HCT116 (cell line): Measurements from ENCODE around the gene MYO16. TPM values are rescaled to one million over a fixed set of nuclear protein-coding genes. Genes with fewer than 3 reads are reported as not detected.

Experiments used
- ATAC-seq: fragments of 200-7000 bp; cut with Tn5 transposase; 2 replicates; pipeline ENCODE4 v1.9.1; 2020; ENCODE audit warnings: mild to moderate bottlenecking, moderate library complexity
- BruUV-seq: library from RNA; stranded (reverse); fragments of 400-500 nt; replicated peaks from 2 replicates; lab custom pipeline; 2021; lab: Mats Ljungman, UMichigan
- CTCF ChIA-PET: fragments of 300-600 bp; sonication (Branson Sonifier 250); formaldehyde crosslinking; loops from one replicate; lab custom pipeline; 2021; ENCODE audit warnings: antibody characterized with exemption; lab: Charles Lee
- POLR2A ChIA-PET: fragments of 300-600, 350-600 bp; sonication (Branson Sonifier 250); formaldehyde crosslinking; loops from one replicate; lab custom pipeline; 2021; ENCODE audit warnings: antibody characterized with exemption; lab: Charles Lee
- RAD21 ChIA-PET, 2 experiments: fragments of 300-600 bp; sonication (Branson Sonifier 250); formaldehyde crosslinking; loops; one replicate each; lab custom pipeline; 2023; ENCODE audit warnings: low total read pairs in 2 of 2; ENCODE audit not compliant: uncharacterized antibody in 2 of 2, unreplicated experiment in 2 of 2, low non-redundant PET in 1 of 2; lab: Charles Lee
- DNase-seq: peaks from one replicate; pipeline ENCODE4 v3.0.0-alpha.2; 2010; ENCODE audit warnings: low read depth, low spot score
- H2AFZ ChIP-seq: fragments of 200-600 bp; shearing (Covaris generic), sonication (generic); 2 replicates; pipeline ENCODE4 v1.6.1; 2017; ENCODE audit warnings: low read depth, mixed run types, mixed read lengths, antibody characterized with exemption, low read length; ENCODE audit not compliant: poor library complexity, severe bottlenecking
- H3K27ac ChIP-seq: 2 replicates; pipeline ENCODE4 v1.5.1; 2012; ENCODE audit warnings: low read depth, low read length
- H3K27me3 ChIP-seq: fragments of 200-600 bp; sonication (generic); 2 replicates; pipeline ENCODE4 v1.6.1; 2016; ENCODE audit warnings: mixed run types, low read length, mixed read lengths; ENCODE audit not compliant: insufficient read depth
- H3K36me3 ChIP-seq, 2 experiments: fragments of 200-500 bp in 1 of 2; fragments of 200-600 bp in 1 of 2; sonication (Bioruptor generic) in 1 of 2; sonication (generic) in 1 of 2; 2 replicates each; pipeline versions ENCODE4 v1.5.1 to v1.6.1; 2014 to 2016; ENCODE audit warnings: low read length in 2 of 2, inconsistent platforms in 1 of 2, mixed read lengths in 1 of 2, mixed run types in 1 of 2; ENCODE audit not compliant: insufficient read depth in 2 of 2, control insufficient read depth in 1 of 2
- H3K4me1 ChIP-seq, 2 experiments: fragments of 200-600 bp in 1 of 2; sonication (generic) in 1 of 2; 2 replicates each; pipeline versions ENCODE4 v1.5.1 to v1.6.1; 2012 to 2017; ENCODE audit warnings: low read length in 2 of 2, inconsistent platforms in 1 of 2, mild to moderate bottlenecking in 1 of 2, mixed read lengths in 1 of 2, mixed run types in 1 of 2, moderate library complexity in 1 of 2; ENCODE audit not compliant: insufficient read depth in 2 of 2, control insufficient read depth in 1 of 2
- H3K4me2 ChIP-seq: fragments of 200-600 bp; sonication (generic); 2 replicates; pipeline ENCODE4 v1.6.1; 2017; ENCODE audit warnings: mixed run types, low read length, mixed read lengths
- H3K4me3 ChIP-seq, 2 experiments: fragments of 200-600 bp in 1 of 2; sonication (generic) in 1 of 2; replicated peaks in 1 of 2; 2 replicates each; pipeline ENCODE4 v1.5.1; 2011 to 2016; ENCODE audit warnings: low read length in 2 of 2, control low read depth in 1 of 2, low read depth in 1 of 2, mild to moderate bottlenecking in 1 of 2, mixed read lengths in 1 of 2, mixed run types in 1 of 2
- H3K79me2 ChIP-seq: fragments of 200-600 bp; sonication (generic); 2 replicates; pipeline ENCODE4 v1.6.1; 2017; ENCODE audit warnings: mild to moderate bottlenecking, mixed run types, low read length, moderate library complexity, mixed read lengths; ENCODE audit not compliant: insufficient read depth
- H3K9ac ChIP-seq: fragments of 200-600 bp; sonication (generic); 2 replicates; pipeline ENCODE4 v1.6.1; 2016; ENCODE audit warnings: low read length, mixed read lengths
- H3K9me2 ChIP-seq: fragments of 200-600 bp; sonication (generic), shearing (Covaris generic); 2 replicates; pipeline ENCODE4 v1.6.1; 2017; ENCODE audit warnings: mixed run types, mild to moderate bottlenecking, moderate library complexity; ENCODE audit not compliant: insufficient read depth
- H3K9me3 ChIP-seq, 2 experiments: fragments of 200-500 bp in 1 of 2; fragments of 200-600 bp in 1 of 2; sonication (Bioruptor generic) in 1 of 2; sonication (generic) in 1 of 2; 2 replicates each; pipeline ENCODE4 v1.6.1; 2014 to 2017; ENCODE audit warnings: low read length in 2 of 2, mixed read lengths in 2 of 2, inconsistent platforms in 1 of 2, low read depth in 1 of 2, mild to moderate bottlenecking in 1 of 2, mixed run types in 1 of 2, moderate library complexity in 1 of 2; ENCODE audit not compliant: control insufficient read depth in 1 of 2, insufficient read depth in 1 of 2
- H4K20me1 ChIP-seq: fragments of 200-600 bp; sonication (generic), shearing (Covaris generic); 2 replicates; pipeline ENCODE4 v1.6.1; 2017; ENCODE audit warnings: mixed run types, mild to moderate bottlenecking, moderate library complexity; ENCODE audit not compliant: insufficient read depth
- EZH2phosphoT487 ChIP-seq: fragments of 200-600 bp; IDR thresholded peaks from 2 replicates; pipeline ENCODE4 v1.6.1; 2018; ENCODE audit warnings: antibody characterized with exemption, borderline replicate concordance
- POLR2A ChIP-seq: IDR thresholded peaks from 2 replicates; pipeline ENCODE4 v1.7.0; 2011; ENCODE audit warnings: borderline replicate concordance; ENCODE audit not compliant: insufficient read depth, insufficient read length; ENCODE audit errors: extremely low read depth
- SRF ChIP-seq: IDR thresholded peaks from 2 replicates; pipeline ENCODE4 v1.6.1; 2012; ENCODE audit warnings: low read depth
- YY1 ChIP-seq: IDR thresholded peaks from 2 replicates; pipeline ENCODE4 v1.6.1; 2011; ENCODE audit warnings: low read length, low read depth, moderate library complexity, mild to moderate bottlenecking; ENCODE audit not compliant: insufficient replicate concordance; ENCODE audit errors: extremely low read depth
- intact Hi-C: fragments of 100-400 bp; cut with micrococcal nuclease; formaldehyde crosslinking; loops from 2 replicates; pipeline ENCODE4 v1.10.0; 2022
- total RNA-seq: library from RNA; stranded (reverse); gene quantifications from one replicate; pipeline ENCODE4 v1.2.1, GENCODE V29; 2021; ENCODE audit not compliant: unreplicated experiment
- TF ChIP-seq, protein P1 (sequence below): IDR thresholded peaks from 2 replicates; pipeline ENCODE4 v1.6.1; 2012

MYO16 gene
- total RNA-seq, 1 experiment from 2014 or later = 0.07 TPM

- H3K27me3 ChIP-seq = no peaks in the 10 kb centered on the region
- TF ChIP-seq, protein P1, sequence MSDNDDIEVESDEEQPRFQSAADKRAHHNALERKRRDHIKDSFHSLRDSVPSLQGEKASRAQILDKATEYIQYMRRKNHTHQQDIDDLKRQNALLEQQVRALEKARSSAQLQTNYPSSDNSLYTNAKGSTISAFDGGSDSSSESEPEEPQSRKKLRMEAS = no peak
- TF ChIP-seq EZH2phosphoT487 (no peak), YY1 (no peak)
- TF ChIP-seq, all 23 proteins: peak for 0
- no peak overlapping the region for H3K4me2 ChIP-seq
- H3K9me2 ChIP-seq = no peaks in the 10 kb centered on the region
- no peak overlapping the region for H3K4me3 ChIP-seq
- no peaks in the 10 kb centered on the region for H3K9me3 ChIP-seq
- no peak overlapping the region for H3K27ac ChIP-seq
- peaks cover 3 to 9% of the 10 kb centered on the region in 2 experiments; a peak in 3 of 4 replicates for H3K4me1 ChIP-seq
- POLR2A ChIA-PET = no interaction called here
- no peak overlapping the region for H3K9ac ChIP-seq
- intact Hi-C loops = no loop called here
- RAD21 ChIA-PET = no interaction called here
- no peaks in the 10 kb centered on the region for H4K20me1 ChIP-seq
- no peak overlapping the region for H2AFZ ChIP-seq
- no TSS peak for BruUV-seq
- H3K36me3 ChIP-seq = no peaks in the 10 kb centered on the region
- ATAC-seq (no peak), DNase-seq (no peak)
- CTCF ChIA-PET = no interaction called here
- H3K79me2 ChIP-seq = no peaks in the 10 kb centered on the region
Observed at GRCh38 chr13:108924541-108924940, 295.1 kb downstream of the MYO16 start.

GRCh38 chr13:108925070-108925469 is 295.7 kb downstream of the MYO16 start:
- H3K9me3 ChIP-seq = no peaks in the 10 kb centered on the region
- H3K27ac ChIP-seq = no peak overlapping the region
- H3K36me3 ChIP-seq = no peaks in the 10 kb centered on the region
- no TSS peak for BruUV-seq
- no peaks in the 10 kb centered on the region for H3K9me2 ChIP-seq
- H3K79me2 ChIP-seq = no peaks in the 10 kb centered on the region
- peaks cover 0 to 4% of the 10 kb centered on the region in 2 experiments; a peak in 3 of 4 replicates for H3K4me1 ChIP-seq
- no peak overlapping the region for H3K9ac ChIP-seq
- H3K4me3 ChIP-seq = no peak overlapping the region
- intact Hi-C loops = no loop called here
- ChIA-PET POLR2A (no interaction called here), CTCF (no interaction called here), RAD21 (no interaction called here)
- DNase-seq (no peak), ATAC-seq (no peak)
- H4K20me1 ChIP-seq = no peaks in the 10 kb centered on the region
- no peaks in the 10 kb centered on the region for H3K27me3 ChIP-seq
- TF ChIP-seq SRF (no peak), POLR2A (no peak)
- no peak overlapping the region for H2AFZ ChIP-seq
- H3K4me2 ChIP-seq = no peak overlapping the region
